ENCODE data around the gene TMEM132D.
"Not testable (repeated sequence)": the region's sequence is repeated elsewhere in the genome, so short reads cannot be mapped to it uniquely, and the experiment has no call there.

TMEM132D gene

DNA sequence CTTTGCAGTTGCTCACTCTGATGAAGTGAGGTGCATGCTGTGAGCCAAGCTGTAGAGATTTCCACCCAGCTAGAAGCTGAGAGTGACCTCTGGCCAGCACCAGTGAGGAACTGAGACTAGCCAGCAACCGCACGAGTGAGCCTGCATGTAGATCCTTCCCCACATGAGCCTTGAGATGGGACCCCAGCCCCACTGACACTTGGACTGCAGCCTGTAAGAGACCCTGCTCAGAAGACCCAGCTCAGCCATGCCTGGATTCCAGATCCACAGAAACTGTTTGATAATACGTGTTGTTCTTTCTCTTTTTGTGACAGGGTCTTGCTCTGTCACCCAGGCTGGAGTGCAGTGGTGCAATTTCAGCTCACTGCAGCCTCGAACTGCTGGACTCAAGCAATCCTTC is 821.4 kb downstream of the TMEM132D start:
- DNase-seq = no peak

DNA sequence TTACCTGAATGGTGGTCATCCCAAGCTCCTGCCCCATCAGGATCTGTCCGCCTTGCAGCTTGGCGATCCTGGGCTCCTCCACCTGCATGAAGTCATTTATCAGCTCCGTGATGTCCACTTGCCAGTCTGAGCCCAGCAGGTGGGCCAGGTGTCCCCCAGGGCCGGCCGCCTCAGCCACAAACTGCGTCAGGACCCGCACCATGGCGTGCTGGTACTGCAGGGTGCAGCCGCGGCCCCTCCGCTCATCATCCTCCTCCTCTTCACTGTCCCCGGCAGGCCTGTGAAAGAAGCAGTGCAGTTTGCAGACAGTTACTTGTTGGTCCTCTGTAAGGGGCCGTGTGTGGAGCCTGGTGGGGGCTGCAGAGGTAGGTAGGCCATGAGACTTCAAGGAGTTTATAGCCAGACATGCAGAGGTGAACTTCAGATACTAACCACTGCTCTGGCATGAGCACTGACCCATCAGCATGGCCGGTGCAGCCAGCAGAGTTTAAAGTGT is 822.0 kb downstream of the TMEM132D start:
- no peak for DNase-seq

DNA sequence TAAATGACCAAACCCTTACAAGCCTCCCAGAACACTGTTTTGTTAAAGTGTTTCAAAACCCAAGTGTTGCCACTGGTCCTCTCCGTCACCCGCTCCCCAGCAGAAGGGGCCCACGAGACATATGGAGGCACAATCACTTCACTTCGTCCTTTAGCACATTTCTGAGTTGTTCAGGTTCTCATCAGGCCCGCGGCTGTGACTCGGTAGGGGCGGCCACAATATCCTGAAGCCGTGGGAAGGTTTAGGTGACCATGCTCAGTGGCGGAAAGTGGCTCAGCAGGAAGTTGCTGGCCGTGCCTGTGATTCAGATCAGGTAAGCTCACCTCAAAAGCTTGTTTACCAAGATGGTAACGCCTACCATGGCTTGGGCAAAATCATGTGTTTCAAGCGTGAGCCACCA is 823.0 kb downstream of the TMEM132D start:
- DNase-seq = no peak

DNA sequence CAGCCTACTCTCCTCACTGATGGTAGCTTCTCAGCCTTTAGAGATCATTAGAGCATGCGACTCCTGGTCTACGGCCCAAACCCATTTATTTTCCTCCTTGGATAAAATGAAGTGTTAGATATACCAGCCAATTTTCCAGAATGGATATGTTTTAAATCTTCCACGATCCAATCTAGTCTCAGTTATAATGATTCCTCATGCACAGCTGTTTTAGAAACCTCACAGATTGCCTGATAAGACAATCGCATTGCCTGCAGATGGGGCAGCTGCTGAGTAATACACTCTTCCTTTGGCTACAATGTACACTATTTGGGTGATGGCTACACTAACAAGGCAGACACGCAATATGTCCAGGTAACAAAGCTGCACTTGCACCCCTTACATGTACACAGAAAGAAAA is 823.4 kb downstream of the TMEM132D start:
- no peak for DNase-seq

DNA sequence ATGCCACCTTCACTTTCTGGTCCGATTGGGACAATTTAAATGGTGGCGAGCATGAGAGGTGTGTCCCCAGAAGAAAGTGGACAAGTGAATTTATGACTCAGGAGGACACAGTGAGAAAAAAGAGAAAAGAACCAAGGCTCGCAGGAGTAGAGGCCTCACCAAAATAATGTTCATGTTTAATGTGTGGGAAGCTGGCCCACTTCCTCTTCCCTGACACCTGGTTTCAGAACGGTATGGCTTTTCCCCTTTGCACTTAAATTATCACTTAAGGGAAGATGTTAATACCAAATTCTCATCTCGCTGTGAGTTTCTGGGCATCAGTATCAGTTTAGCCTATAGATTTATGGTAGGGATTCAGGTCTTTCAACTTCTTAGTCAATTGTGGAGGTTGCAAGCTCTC is 824.1 kb downstream of the TMEM132D start:
- DNase-seq = no peak

DNA sequence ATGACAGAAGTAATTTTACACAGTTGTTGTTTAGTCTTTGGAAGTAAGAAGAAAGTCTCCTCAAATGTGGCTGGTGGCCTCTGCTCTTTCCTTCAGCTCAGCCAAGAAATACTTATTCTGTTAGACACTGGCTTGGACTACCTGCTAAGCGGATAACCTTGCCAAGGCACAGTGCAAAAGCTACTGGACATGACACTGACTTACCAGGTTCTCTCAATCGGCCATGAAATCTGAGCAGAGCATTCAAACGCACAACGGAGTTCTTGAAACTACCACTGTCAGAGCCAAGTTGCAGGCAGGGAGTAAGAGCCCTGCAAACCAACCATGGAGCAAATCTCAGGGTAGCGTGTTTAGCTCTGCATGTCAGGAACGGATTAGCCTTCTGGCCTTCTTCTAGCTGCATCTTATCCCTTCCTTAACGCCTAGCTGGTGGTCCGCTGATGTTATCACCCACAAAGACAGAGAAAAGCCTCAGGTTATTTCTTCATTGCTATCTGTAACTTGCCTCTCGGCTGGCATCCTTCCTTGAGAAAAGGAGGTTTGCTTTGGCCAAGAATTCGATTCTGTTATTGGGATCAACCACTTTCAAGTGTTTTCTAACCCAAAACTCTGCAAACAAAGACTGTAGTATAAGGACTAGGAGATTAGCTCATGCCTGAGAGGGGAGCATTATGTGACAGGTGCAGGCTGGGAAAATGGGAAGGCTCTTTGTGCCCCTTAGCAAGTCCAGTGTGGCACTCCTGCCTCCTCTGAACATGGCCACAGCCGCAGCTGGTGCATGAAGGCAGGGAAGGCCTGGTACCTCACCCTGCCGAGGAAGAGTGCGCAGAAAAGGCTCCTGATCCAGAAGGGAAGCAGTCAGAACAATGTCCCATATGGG is 827.1 kb downstream of the TMEM132D start:
- no peak for DNase-seq

DNA sequence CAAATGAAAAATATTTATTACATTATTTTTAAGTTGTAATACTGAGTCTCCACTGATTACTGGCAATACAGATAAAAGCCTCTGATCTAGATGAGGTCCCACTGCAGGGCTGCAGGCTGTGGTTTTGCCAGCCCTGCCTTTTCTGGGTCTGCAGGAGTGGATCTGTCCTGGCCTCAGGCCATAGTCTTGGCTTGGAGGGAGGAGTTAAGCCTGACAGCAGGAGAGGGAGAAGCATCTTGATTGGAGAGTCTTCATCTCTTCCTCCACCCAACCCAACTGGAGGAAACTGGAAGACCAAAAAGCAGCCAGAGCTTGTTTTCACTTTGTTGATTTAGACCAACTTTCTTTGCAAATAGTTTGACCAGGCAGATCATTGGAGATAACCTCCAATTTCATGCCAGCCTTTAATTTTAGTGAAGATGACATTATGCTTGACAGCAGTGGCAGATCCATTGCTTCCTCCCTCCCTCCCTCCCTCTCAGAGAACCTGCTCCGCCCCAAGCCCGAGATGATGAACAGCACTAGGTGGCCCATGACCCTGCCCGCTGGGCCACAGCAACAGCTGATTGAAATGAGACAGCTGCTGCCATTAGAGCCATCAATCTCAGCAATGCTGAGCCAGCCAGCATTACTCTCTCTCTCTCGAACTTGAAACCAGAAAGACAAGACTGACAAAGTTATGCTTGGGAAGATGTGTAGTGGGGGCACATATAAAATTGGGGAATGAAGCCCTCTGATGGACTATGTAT is 828.2 kb downstream of the TMEM132D start:
- DNase-seq = no peak

DNA sequence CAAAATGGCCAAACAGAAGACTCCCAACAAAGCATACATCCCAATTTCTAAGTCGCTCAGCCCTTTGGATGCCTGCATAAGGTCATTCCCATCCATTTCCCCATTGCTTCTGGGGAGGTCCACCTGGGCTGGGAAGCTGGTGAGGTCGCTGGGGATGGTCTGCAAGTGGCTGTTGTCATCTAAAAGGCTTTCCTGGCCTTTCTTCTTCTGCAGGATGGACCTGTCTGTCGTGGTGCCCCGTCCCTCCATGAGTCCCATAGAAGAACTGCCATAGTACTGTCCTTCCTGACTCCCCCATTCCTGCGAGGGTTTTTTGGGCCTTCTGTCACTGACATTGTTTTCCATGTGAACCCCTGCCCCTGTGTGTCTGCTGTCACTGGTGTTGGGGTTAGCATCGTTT is 829.4 kb downstream of the TMEM132D start:
- DNase-seq = no peak

DNA sequence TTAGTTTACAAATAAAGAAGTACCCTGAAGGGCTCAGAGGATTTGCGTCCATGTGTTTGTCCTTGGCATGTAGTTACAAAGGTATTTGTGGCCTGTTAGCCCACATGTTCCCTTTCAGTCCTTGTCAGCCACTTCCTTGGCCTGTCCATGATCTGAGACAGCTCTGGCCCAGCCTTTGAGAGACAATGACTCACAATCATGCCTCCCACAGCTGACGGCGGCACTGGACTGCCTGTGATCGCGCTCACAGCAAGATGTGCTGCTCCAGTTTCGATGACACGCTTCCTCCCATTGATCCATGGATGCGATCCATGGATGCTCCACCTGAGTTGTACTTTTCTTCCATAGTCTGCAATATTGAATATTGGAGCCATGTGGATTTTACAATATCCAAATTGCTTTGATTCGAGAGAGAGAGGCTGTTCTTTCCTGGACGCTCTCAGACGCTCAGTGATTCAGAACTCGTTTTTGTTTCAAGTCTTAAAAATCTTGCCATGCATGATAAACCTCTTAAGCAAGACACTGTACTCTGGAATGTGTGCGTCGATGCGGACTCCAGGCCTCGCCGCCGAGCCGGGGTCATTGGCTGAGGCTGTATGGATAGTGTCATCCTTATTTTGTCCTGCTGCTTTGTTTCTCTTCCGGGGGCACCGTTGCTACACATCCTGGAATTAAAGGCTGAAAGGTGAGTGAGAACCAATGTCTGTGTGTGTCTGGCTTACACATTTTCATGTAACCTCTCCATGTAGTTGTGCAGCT is 830.5 kb downstream of the TMEM132D start:
- DNase-seq = no peak

DNA sequence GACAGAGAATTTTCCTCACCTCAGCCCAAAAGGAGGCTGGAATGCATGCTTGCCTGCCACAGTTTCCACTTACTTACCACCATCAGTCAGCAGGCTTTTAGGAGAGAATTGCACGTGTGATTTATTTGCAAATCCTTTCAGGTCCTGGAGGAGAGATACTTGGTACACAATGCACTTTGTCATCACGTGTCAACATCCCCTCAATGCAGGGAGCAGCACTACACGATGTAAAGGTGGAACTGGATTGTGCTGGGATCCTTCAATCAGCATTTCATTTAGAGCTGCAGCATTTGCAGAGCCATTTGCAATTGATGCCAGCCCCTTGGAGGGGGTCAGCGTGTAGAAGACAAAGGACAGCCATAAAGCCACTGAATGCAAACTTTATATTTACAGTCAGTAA is 832.5 kb downstream of the TMEM132D start:
- no peak for DNase-seq

DNA sequence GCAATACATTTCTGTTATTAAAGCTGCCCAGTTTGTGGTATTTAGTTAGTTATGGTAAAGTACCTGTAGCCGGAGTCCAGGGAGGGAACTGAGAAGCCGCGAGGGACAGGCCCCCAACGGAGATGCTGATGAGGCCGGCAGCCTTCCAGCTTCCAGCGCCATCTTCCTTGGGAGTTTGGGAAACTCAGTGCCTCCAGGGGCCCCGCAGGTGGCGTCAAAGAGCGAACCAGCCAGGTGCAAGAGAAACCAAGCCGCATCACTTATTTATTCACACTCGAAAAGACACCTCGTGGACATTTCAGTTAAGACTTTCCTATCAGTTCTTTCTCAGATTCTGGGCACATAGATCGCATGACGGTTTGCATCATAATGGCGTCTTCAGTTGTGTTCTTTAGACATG is 833.9 kb downstream of the TMEM132D start:
- DNase-seq = no peak

DNA sequence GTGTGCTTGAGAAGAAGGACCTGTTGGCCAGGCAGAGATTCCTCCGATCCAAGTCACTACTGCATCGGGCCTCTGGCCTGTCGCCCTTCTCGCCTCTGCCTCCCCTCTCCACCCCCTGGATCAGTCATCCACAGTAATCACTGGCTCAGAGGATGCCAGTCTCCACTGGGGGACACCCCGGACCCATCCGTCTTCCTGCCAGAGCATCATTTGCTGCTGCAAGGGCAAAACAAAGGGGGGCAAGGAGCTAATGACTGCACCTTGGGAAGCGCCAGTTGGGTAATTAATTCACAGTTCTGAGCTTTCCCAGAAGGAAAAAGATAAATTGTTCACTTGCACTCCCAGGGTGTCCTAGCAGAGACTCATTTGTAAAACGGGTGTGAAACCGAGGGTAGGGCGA is 835.1 kb downstream of the TMEM132D start:
- no peak for DNase-seq

DNA sequence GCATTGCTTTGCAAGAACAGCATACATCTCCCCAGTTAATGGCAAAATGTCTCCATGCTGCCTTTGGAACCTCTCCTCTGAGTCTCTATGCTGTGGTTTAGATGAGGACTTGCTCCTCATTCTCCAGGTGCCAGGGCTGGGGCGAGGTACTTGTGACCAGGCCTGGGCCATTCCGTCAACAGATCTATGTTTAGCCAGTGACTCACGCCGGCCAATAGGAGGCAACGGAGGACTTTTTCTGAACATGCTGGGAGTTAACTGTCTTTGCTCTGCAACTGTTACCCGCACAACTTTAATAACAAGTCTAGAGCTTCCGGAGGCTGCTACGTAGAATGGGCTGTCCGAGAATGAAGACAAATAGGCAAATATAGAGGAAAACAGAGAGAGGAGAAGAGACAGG is 836.3 kb downstream of the TMEM132D start:
- DNase-seq = no peak

DNA sequence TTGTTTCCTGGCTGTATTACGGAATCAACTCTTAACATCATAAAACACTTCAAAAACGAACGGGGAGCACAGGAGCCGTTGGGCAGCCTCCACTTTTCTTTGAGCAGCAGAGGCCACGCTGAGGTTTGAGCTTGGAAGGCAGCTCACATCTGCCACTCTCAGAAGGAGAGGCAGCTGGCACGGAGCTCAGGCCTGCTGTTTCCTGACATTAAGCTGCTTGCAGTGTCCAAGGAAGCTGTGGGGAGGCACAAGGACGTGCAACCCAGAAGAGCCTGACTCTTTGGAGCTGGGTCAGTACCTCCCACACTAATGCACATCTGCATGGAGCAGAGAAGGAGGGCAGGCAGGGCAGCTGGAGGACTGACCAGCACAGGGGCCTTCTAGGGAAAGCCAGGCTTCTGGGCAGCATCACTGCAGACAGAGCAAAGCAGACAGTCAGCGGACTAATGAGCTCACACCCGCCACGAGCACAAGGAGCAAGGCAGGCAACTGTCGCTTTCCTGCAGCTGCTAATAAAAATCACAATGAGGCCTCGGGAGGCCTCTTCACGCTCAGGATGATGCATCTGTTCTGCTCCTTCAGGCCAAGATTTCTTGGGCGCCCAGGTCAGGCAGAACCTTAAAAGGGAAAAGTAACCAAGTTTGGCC is 839.5 kb downstream of the TMEM132D start:
- DNase-seq = no peak

DNA sequence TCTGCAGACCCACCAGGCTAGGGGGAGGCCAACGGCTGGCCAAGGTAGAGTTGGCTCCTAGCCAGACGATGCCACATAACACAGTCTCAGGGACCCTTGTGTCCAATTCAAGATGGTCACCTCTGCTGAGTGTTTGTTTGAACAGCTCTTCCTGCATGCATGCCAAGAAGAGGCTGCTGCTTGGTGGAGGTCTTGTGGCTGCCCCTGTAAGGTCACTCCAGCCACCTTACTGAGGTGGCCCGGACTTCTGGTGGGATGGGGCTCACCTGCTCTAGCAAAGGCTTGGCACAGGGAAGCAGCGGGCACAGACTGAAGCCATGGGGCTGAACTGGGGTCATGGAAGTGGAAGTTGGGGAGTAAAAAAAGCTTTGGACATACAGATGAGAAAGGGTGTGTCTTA is 840.2 kb downstream of the TMEM132D start:
- no peak for DNase-seq

DNA sequence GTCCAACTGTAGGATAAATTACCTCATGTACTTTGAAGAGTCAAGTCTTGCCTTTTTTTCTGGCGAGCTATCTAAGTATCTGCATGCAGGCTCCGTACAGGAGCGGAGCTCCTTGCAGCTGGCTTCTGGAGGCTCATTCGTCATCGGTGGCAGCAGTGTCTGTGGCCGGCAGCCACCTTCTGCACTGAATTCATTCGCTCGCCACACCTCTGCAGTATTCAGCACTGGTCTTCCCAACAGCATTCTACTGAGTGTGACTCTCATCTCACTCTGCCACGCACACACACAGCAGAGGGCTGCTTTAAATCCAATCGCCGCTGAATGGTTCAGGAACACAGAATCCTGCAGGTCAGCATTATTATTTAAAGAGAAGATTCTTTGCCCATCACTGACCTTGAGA is 850.6 kb downstream of the TMEM132D start:
- DNase-seq = no peak

DNA sequence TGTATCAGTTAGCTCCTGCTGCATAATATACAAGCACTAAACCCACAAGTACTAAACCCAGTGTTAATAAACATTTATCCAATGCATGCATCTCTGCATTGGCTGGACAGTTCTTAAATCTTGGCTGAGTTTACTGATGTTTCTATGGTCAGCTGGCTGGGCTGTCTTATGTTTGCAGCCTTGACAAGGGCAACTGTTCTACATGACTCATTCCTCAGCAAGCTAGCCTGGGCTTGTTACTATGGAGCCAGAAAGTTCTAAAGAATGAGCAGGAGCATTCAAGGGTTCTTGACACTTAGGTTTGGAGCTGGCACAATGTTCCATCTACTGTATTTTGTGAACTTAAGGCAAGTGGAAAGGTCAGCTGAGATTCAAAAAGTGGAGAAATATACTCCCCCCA is 851.5 kb downstream of the TMEM132D start:
- no peak for DNase-seq

DNA sequence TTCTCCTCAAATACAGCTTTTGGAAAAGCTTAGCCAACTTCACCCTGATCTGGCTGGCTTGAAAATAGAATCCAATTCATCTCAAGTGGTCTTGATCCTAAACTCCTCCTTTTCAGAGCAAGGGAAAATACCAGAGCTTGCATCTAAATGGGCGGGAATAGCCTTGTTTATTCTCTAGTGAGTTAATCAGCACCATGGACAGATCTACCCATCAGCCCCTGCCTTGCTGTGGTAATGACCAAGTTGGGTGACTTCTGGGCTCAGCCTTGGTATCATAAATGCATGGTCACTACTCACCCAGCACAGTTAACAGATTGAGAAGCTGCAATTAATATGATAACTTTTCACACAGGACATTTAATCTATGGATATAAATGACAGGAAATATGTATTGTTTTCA is 853.9 kb downstream of the TMEM132D start:
- no peak for DNase-seq

DNA sequence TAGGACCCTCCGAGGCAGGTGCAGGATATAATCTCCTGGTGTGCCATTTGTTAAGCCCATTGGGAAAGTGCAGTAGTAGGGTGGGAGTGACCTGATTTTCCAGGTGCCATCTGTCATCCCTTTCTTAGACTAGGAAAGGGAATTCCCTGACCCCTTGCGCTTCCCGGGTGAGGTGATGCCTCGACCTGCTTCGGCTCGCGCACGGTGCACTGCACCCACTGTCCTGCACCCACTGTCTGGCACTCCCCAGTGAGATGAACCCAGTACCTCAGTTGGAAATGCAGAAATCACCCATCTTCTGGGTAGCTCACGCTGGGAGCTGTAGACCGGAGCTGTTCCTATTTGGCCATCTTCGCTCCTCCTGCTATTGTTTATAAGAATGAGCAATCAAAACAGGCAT is 860.5 kb downstream of the TMEM132D start:
- DNase-seq = not testable (repeated sequence)

DNA sequence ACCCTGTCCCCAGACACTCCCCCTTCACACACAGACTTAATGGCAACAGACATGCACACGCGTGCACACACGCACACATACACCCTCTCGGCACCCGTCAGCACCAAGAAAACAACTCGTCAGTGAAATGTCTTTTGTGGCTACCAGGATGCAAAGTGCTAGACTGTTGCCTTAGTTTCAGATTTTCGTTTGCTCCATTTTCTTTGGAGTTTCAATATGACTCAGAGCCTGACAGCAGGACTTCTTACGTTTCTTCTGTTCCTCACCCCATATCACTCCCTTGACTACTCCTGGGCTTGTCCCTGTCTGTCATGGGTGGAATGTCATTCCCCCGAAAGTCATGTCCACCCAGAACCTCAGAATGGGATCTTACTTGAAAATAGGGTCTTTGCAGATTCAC is 867.7 kb downstream of the TMEM132D start:
- no peak for DNase-seq

DNA sequence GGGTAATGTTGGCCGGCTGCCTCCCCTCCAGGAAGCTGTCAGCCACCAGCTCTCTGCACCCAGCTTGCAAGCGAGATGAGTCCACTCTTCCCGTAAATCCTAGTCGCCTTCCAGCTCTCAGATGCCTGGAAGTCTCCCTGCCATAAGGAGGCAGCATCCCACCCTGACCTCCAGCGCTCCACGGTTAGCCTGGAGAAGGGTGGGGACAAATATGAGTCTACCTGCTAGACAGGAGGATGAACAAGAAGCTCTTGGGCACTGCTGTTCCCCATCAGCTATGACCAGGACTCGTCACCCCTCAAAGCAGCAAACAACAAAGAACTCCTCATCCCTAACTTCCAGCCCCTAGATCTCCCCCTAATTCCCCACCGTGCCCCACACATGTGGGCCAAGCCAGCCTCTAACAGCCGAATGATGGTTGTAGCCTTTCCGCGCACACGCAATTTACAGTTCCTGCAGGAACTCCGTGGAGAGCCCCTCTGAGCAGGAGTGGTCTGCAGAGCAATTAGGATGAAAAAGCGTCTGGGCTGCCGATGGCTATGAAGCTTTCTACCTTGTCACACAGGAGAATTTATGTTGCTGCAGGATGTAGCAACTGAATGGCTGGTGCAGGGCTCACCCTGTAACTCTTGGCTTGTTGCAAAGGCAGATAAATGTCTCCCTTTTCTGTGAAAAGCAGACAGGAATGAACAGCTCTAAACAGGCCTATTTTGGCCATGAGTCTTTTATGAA is 869.1 kb downstream of the TMEM132D start:
- no peak for DNase-seq

DNA sequence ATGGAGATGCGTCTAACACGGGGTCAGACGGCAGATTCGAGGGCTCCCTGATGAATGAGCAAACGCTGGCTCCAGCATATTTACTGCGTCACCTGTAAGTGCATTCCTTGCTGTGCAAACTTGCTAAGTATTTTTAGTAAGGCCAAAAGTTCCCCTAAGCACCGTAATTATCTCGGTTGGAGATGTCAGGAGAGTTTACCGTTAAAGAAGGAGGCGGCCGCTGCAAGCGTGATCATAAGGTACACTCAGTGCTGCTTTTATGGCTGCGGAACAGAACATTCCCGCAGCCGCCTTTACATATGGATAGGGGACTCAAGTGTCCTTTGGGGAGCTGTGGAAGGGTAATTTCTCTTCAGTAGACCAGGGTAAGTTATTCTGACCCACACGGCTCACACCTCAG is 875.0 kb downstream of the TMEM132D start:
- DNase-seq = no peak

Measured in CD4-positive, alpha-beta T cell treated with Interleukin-17A for 1 hour (primary cell).